HG02610 (cell line): ENCODE measurements around the gene OCRL.
"Not testable (repeated sequence)": the region's sequence is repeated elsewhere in the genome, so short reads cannot be mapped to it uniquely, and the experiment has no call there.

Source experiments
- ATAC-seq: cut with Tn5 transposase; IDR thresholded peaks from one replicate; pipeline ENCODE4 v1.9.1; 2021; ENCODE audit warnings: mild to moderate bottlenecking, moderate library complexity; ENCODE audit not compliant: unreplicated experiment

Gene OCRL

GRCh38 chrX:129534816-129535578 lies 5.1 kb upstream of the OCRL start:
- no peak for ATAC-seq

- ATAC-seq: peak; percentile 45
These were observed 694 bp downstream of the OCRL start for GRCh38 chrX:129540722-129541184.

DNA sequence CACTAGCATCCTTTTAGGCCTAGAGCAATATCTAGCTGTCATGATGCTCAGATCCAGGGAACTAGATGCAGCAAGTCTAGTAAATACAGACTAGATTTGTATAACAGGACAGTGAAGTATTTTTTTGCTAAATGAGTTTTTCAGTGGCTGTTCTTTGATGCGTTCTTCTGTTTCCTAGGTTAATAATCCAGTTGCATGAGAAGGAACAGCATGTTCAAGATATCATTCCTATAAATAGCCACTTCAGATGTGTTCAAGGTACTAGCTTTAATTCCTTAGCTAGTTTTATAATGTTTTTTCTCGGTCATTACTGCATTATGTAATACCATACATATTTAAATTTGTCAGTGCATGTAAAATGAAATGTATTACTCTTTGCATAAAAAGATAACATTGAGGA lies 4.7 kb downstream of the OCRL start:
- no peak for ATAC-seq

GRCh38 chrX:129545408-129545807 lies 5.3 kb downstream of the OCRL start:
- ATAC-seq: no peak

GRCh38 chrX:129549124-129549523 lies 9.1 kb downstream of the OCRL start:
- ATAC-seq: no peak

GRCh38 chrX:129553619-129554288 lies 13.7 kb downstream of the OCRL start:
- ATAC-seq: peak; percentile 94

- ATAC-seq: not testable (repeated sequence)
These were observed 14.8 kb downstream of the OCRL start for GRCh38 chrX:129554816-129555215.

- peak; percentile 49 for ATAC-seq
These were observed 16.8 kb downstream of the OCRL start for GRCh38 chrX:129556806-129557315.

GRCh38 chrX:129557844-129558480 lies 17.9 kb downstream of the OCRL start:
- no peak for ATAC-seq

- ATAC-seq: no peak
These were observed 19.7 kb downstream of the OCRL start for GRCh38 chrX:129559783-129560182.

DNA sequence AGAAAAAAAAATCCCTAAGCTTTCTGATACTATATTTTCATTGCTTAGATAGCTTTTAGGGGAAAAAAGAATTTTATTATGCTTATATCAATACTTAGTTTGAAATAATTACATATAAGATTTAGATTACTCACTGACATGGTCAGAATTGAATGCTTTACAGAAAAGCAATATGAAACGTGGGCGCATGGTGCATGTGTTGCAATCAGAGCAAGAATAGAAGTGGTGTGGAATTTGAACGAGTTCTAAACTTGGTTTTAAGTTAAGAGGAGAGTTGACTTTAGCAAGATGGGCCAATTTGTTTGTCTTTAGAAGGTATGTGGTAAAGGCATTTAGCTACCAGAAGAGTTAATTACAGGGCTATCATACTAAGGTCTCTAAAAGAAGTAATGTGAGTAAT lies 21.4 kb downstream of the OCRL start:
- ATAC-seq: no peak

DNA sequence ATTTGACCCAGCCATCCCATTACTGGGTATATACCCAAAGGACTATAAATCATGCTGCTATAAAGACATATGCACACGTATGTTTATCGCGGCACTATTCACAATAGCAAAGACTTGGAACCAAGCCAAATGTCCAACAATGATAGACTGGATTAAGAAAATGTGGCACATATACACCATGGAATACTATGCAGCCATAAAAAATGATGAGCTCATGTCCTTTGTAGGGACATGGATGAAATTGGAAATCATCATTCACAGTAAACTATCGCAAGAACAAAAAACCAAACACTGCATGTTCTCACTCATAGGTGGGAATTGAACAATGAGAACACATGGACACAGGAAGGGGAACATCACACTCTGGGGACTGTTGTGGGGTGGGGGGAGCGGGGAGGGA lies 24.3 kb downstream of the OCRL start:
- ATAC-seq: not testable (repeated sequence)

- no peak for ATAC-seq
These were observed 25.1 kb downstream of the OCRL start for GRCh38 chrX:129565046-129565650.

DNA sequence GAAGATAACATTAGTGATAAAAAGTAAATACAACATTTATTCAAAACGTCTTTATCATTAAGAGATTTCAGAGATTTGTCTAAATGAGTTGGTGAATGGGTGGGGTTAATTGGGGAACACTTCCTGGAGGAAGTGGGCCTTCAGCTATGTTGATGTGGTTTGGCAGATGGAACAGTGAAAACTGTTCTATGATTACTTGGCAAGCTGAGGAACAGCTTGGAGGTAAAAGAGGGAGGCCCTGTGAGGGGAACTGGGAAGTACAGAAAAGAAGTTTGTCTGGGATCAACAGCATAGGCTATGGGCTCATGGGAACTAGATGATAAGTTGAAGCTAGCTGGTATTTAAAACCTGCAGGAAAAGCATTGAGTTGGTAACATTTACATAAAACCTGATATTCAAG lies 26.0 kb downstream of the OCRL start:
- no peak for ATAC-seq

DNA sequence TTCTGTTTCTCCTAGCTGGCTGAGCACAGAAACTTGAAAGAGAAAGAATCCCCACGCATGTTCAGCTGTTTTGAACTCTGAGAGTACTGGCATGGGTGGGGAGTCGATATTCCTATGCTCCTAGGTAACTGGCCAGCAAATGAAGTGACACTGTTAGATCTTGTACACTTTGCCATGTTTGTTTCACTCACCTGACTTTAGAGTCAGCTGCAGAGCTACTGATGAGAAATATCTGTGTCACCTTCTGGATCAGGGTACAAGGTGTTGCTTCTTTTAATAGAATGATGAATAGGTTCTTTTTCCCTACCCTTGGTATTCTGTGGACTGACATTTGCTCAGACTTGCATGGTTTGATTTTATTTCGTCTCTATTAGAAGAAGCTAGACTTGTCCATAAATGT lies 28.3 kb downstream of the OCRL start:
- ATAC-seq: no peak

DNA sequence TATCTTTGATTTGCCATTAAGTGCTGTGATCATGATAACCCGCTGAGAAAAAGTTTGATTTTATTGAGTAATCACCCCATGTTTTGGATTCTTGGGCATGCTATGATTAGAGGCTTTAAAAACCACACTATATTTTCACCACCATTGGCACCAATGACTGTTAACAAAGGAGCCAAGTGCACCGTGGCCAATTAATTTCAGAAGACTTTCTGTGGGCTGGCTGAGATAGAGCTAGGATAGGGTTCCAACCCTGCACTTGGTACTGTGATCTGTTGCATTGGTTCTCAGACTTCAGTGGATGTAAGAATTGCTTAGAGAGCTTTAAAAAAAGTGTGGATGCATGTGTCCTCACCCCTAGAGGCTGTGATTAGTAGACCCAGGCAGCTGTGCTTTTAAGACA lies 32.4 kb downstream of the OCRL start:
- ATAC-seq: no peak

DNA sequence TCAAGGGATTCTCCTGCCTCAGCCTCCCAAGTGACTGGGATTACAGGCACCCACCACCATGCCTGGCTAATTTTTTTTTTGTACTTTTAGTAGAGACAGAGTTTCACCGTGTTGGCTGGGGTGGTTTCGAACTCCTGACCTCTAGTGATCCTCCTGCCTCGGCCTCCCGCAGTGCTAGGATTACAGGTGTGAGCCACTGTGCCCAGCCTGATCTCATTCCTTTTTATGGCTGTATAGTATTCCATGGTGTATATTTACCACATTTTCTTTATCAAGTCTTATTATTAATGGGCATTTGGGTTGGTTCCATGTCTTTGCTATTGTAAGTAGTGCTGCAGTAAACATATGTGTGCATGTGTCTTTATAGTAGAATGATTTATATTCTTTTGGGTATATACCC lies 33.6 kb downstream of the OCRL start:
- not testable (repeated sequence) for ATAC-seq

DNA sequence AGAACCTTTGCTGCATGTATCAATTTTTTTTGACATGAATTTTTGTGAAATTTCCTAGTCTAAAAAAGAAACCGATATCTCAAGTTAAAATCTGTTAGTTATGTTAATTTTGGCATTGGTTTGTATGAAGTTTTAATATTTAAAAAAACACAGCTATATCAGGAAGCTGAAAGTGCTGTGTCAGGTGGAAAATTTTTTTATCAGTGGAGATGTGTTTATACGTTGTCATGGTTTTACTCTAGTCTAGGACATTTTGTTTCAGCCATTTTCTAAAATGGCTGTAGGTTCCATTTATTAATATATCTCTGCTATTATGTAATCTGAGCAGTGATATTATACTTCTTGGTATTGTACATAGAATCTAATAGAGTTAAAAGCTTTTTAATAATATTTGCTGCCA lies 34.2 kb downstream of the OCRL start:
- ATAC-seq: no peak

DNA sequence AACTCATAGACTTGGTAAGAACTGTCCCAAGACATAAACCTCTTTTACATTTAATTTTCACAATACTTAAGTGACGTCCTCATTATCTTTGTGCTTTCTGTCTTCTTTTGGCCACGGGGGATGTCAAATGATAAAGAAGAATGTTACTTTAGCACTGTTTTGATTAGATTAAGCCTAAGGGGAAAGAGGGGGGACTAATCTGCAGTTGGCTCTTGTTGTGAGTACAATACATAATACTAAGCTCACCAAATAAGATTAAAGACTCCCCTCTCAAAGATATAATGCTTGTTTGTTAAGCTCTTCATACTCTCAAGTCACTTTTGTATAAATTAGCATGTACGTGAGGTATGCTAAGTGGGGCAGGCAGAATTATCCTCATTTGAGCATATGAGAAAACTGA lies 36.5 kb downstream of the OCRL start:
- ATAC-seq: no peak

DNA sequence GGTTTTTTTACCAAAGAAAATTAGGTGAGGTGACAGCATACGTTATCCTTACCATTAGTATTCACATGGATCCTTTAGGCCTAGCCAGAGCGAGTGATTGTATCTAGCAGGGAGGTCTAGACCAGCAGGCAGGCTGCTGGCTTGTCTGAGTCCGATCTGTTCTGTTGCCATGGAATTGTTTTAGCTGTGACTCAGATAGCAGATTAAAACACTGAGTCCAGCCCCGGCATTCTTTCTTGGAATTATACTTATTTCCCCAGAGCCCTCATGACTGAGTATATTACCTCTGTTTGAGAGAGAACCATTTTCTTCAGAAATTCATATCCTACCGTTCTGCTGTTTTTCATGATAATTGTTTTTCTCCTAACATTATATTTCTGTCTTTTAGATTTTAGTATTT lies 37.4 kb downstream of the OCRL start:
- ATAC-seq: no peak

- ATAC-seq: no peak
These were observed 37.8 kb downstream of the OCRL start for GRCh38 chrX:129577877-129578276.
